Osteoblast (primary cell): Measurements from ENCODE around the gene OR2C3. TPM values are rescaled to one million over a fixed set of nuclear protein-coding genes. Genes with fewer than 3 reads are reported as not detected.

ENCODE experiments used
- DNase-seq: peaks from one replicate; pipeline ENCODE4 v3.0.0; 2011; ENCODE audit warnings: low spot score, mixed read lengths; ENCODE audit not compliant: insufficient read length; ENCODE audit errors: missing footprints
- H2AFZ ChIP-seq: 2 replicates; pipeline ENCODE4 v1.6.0; 2011; ENCODE audit warnings: mild to moderate bottlenecking, low read length
- H3K27ac ChIP-seq: 2 replicates; pipeline ENCODE4 v1.5.1; 2011; ENCODE audit warnings: mild to moderate bottlenecking, low read depth, low read length, moderate library complexity
- H3K27me3 ChIP-seq: 2 replicates; pipeline ENCODE4 v1.6.0; 2012; ENCODE audit warnings: mild to moderate bottlenecking, control low read depth, inconsistent platforms, low read length, moderate library complexity; ENCODE audit not compliant: insufficient read depth
- H3K36me3 ChIP-seq: 2 replicates; pipeline ENCODE4 v1.5.1; 2011; ENCODE audit warnings: mild to moderate bottlenecking, low read length, control low read depth, moderate library complexity; ENCODE audit not compliant: insufficient read depth
- H3K4me1 ChIP-seq: 2 replicates; pipeline ENCODE4 v1.5.1; 2011; ENCODE audit warnings: mild to moderate bottlenecking, low read length, control low read depth, moderate library complexity; ENCODE audit not compliant: insufficient read depth
- H3K4me2 ChIP-seq: 2 replicates; pipeline ENCODE4 v1.6.0; 2011; ENCODE audit warnings: mild to moderate bottlenecking, low read length; ENCODE audit not compliant: insufficient read depth
- H3K4me3 ChIP-seq: fragments of 200-600 bp; sonication (generic); 3 replicates; pipeline ENCODE4 v1.5.1; 2012; ENCODE audit warnings: mild to moderate bottlenecking, low read length, inconsistent platforms; ENCODE audit not compliant: insufficient read depth
- H3K79me2 ChIP-seq: 2 replicates; pipeline ENCODE4 v1.6.0; 2012; ENCODE audit warnings: mild to moderate bottlenecking, low read length, control low read depth, inconsistent platforms; ENCODE audit not compliant: insufficient read depth
- H3K9me3 ChIP-seq: 2 replicates; pipeline ENCODE4 v1.5.1; 2011; ENCODE audit warnings: low read depth, low read length, control low read depth
- H4K20me1 ChIP-seq: 2 replicates; pipeline ENCODE4 v1.6.0; 2012; ENCODE audit warnings: mild to moderate bottlenecking, low read length, control low read depth; ENCODE audit not compliant: insufficient read depth
- total RNA-seq: library from RNA; depleted of rRNA; stranded (reverse); fragments of >200 nt; gene quantifications from 2 replicates; pipeline ENCODE4 v1.2.3, GENCODE V29; 2012
- TF ChIP-seq, protein P1 (sequence below): IDR thresholded peaks from 2 replicates; pipeline ENCODE4 v1.5.1; 2011; ENCODE audit warnings: mild to moderate bottlenecking, low read depth, low read length, moderate library complexity; ENCODE audit errors: extremely low read depth

Gene OR2C3
- total RNA-seq, 1 donor: not detected

DNA sequence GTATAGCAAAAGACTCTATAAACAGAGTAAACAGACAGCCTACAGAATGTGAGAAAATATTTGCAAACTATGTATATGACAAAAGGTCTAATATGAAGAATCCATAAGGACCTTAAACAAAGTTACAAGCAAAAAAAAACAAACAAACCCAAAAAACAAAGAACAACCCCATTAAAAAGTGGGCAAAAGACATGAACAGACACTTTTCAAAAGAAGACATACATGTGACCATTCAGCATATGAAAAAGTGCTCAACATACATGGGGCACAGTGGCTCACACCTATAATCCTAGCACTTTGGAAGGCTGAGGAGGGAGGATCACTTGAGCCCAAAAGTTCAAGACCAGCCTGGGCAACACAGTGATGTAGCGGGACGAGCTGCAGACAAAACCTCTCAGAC is 60.4 kb downstream of the OR2C3 start:
- DNase-seq: no peak
- Histone ChIP-seq H3K9me3 (no peaks in the 10 kb centered on the region), H3K4me1 (no peaks in the 10 kb centered on the region), H3K4me2 (no peak overlapping the region), H3K4me3 (no peak overlapping the region), H2AFZ (no peak overlapping the region), H4K20me1 (no peaks in the 10 kb centered on the region), H3K79me2 (no peaks in the 10 kb centered on the region), H3K27ac (no peak overlapping the region), H3K27me3 (no peaks in the 10 kb centered on the region), H3K36me3 (no peaks in the 10 kb centered on the region)
- TF ChIP-seq, protein P1, sequence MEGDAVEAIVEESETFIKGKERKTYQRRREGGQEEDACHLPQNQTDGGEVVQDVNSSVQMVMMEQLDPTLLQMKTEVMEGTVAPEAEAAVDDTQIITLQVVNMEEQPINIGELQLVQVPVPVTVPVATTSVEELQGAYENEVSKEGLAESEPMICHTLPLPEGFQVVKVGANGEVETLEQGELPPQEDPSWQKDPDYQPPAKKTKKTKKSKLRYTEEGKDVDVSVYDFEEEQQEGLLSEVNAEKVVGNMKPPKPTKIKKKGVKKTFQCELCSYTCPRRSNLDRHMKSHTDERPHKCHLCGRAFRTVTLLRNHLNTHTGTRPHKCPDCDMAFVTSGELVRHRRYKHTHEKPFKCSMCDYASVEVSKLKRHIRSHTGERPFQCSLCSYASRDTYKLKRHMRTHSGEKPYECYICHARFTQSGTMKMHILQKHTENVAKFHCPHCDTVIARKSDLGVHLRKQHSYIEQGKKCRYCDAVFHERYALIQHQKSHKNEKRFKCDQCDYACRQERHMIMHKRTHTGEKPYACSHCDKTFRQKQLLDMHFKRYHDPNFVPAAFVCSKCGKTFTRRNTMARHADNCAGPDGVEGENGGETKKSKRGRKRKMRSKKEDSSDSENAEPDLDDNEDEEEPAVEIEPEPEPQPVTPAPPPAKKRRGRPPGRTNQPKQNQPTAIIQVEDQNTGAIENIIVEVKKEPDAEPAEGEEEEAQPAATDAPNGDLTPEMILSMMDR: no peak

Other genes with a start within 250 kb of the OR2C3 start
- 27.7 and 29.3 TPM in 2 replicates for gene ZNF496, start 204.6 kb downstream of the OR2C3 start, total RNA-seq
- gene NLRP3, start 120.3 kb downstream of the OR2C3 start, total RNA-seq: 0.36 and 0.59 TPM in 2 replicates
- gene OR2B11, start 78.3 kb downstream of the OR2C3 start, total RNA-seq: not detected in 2 replicates
- gene GCSAML, start 12.7 kb upstream of the OR2C3 start, total RNA-seq: not detected in 2 replicates
- not detected in 2 replicates for gene OR2G2, start 51.9 kb upstream of the OR2C3 start, total RNA-seq
- not detected in 2 replicates for gene OR2G3, start 69.1 kb upstream of the OR2C3 start, total RNA-seq
- gene OR13G1, start 143.3 kb upstream of the OR2C3 start, total RNA-seq: not detected in 2 replicates
- gene OR6F1, start 180.2 kb upstream of the OR2C3 start, total RNA-seq: not detected in 2 replicates
- gene OR14K1, start 202.2 kb upstream of the OR2C3 start, total RNA-seq: 0.36 TPM in 1 of 2 replicates, not detected in the other
- gene OR14A2, start 211.7 kb upstream of the OR2C3 start, total RNA-seq: not detected in 2 replicates
- not detected in 2 replicates for gene OR1C1, start 224.1 kb upstream of the OR2C3 start, total RNA-seq